Measurements from ENCODE around the gene ADCY1. TPM values are rescaled to one million over a fixed set of nuclear protein-coding genes. Genes with fewer than 3 reads are reported as not detected.

The ADCY1 gene
- total RNA-seq, 4 donors from 2014 or later, result under 0.01 to 1.5 (median 0.18) TPM

- no peak overlapping the region for H3K4me3 ChIP-seq
- no peak overlapping the region for H3K27ac ChIP-seq
- DNase-seq, result no peak
- no peaks in the 10 kb centered on the region for H3K36me3 ChIP-seq
- H3K9me3 ChIP-seq, result no peaks in the 10 kb centered on the region
- no peaks in the 10 kb centered on the region for H3K4me1 ChIP-seq
- TF ChIP-seq POLR2A (IDR thresholded peaks at IDR 0.05), result no peak
- TF ChIP-seq CTCF (IDR thresholded peaks at IDR 0.05), result no peak
- H3K27me3 ChIP-seq, result no peaks in the 10 kb centered on the region
Measured at GRCh38 chr7:45566961-45567360, 7.2 kb upstream of the ADCY1 start.

- no peaks in the 10 kb centered on the region for H3K4me1 ChIP-seq
- H3K9me3 ChIP-seq, result no peaks in the 10 kb centered on the region
- no peak overlapping the region for H3K27ac ChIP-seq
- no peaks in the 10 kb centered on the region for H3K27me3 ChIP-seq
- H3K36me3 ChIP-seq, result no peaks in the 10 kb centered on the region
- TF ChIP-seq POLR2A (IDR thresholded peaks at IDR 0.05) (no peak), CTCF (IDR thresholded peaks at IDR 0.05) (no peak)
- no peak for DNase-seq
- no peak overlapping the region for H3K4me3 ChIP-seq
Measured at GRCh38 chr7:45567713-45568112, 6.5 kb upstream of the ADCY1 start.

- no peak for DNase-seq
- no peak overlapping the region for H3K4me3 ChIP-seq
- H3K4me1 ChIP-seq, result no peaks in the 10 kb centered on the region
- TF ChIP-seq POLR2A (IDR thresholded peaks at IDR 0.05) (no peak), CTCF (IDR thresholded peaks at IDR 0.05) (no peak)
- no peak overlapping the region for H3K27ac ChIP-seq
- no peaks in the 10 kb centered on the region for H3K9me3 ChIP-seq
- no peaks in the 10 kb centered on the region for H3K36me3 ChIP-seq
- H3K27me3 ChIP-seq, result no peaks in the 10 kb centered on the region
Measured at GRCh38 chr7:45568536-45569289, 5.5 kb upstream of the ADCY1 start.

- Histone ChIP-seq H3K9me3 (no peaks in the 10 kb centered on the region), H3K27me3 (no peaks in the 10 kb centered on the region), H3K27ac (no peak overlapping the region), H3K4me3 (no peak overlapping the region), H3K4me1 (no peaks in the 10 kb centered on the region), H3K36me3 (no peaks in the 10 kb centered on the region)
- no peak for DNase-seq
- no peak for TF ChIP-seq CTCF (IDR thresholded peaks at IDR 0.05)
- no peak for TF ChIP-seq POLR2A (IDR thresholded peaks at IDR 0.05)
Measured at GRCh38 chr7:45569290-45569685, 4.9 kb upstream of the ADCY1 start.

- DNase-seq, result no peak
- Histone ChIP-seq H3K4me3 (no peak overlapping the region), H3K4me1 (peaks cover 0 to 10% (median 0%) of the 10 kb centered on the region in 4 donors), H3K27ac (no peak overlapping the region), H3K27me3 (peaks cover 0 to 12% of the 10 kb centered on the region in 2 donors), H3K9me3 (no peaks in the 10 kb centered on the region), H3K36me3 (no peaks in the 10 kb centered on the region)
- TF ChIP-seq POLR2A (IDR thresholded peaks at IDR 0.05), result no peak
- no peak for TF ChIP-seq CTCF (IDR thresholded peaks at IDR 0.05)
Measured at GRCh38 chr7:45570797-45571196, 3.4 kb upstream of the ADCY1 start.

All from Peyer's patch (tissue), 4 donors.